Endothelial cell of umbilical vein (primary cell): ENCODE data around the gene GCNA. TPM values are rescaled to one million over a fixed set of nuclear protein-coding genes. Genes with fewer than 3 reads are reported as not detected.

Experiments used
- BruUV-seq: library from RNA; stranded (reverse); fragments of 400-500 nt; replicated peaks from 2 replicates; lab custom pipeline; 2021; lab: Mats Ljungman, UMichigan
- CTCF ChIA-PET: fragments of 300-600, 350-600 bp; sonication (Branson Sonifier 250); formaldehyde crosslinking; loops from one replicate; lab custom pipeline; 2021; ENCODE audit warnings: antibody characterized with exemption, inconsistent platforms; lab: Charles Lee
- POLR2A ChIA-PET: fragments of 300-600, 350-600 bp; sonication (Branson Sonifier 250); formaldehyde crosslinking; loops from one replicate; lab custom pipeline; 2021; ENCODE audit warnings: antibody characterized with exemption, inconsistent platforms; lab: Charles Lee
- DNase-seq: peaks from one replicate; pipeline ENCODE4 v3.0.0-alpha.2; 2011; ENCODE audit warnings: low read depth, low spot score
- FAIRE-seq: peaks from 2 replicates; lab custom pipeline; 2011; peaks lifted over from hg19 to GRCh38; lab: Jason Lieb, UNC
- H2AFZ ChIP-seq: 2 replicates; pipeline ENCODE4 v1.6.0; 2012; ENCODE audit warnings: low read depth, low read length, control low read depth, inconsistent platforms
- H3K27ac ChIP-seq: 2 replicates; pipeline ENCODE4 v1.5.1; 2011; ENCODE audit warnings: low read depth, mild to moderate bottlenecking, control low read depth, low read length, moderate library complexity; ENCODE audit not compliant: insufficient read depth
- H3K27me3 ChIP-seq, 2 experiments: 2 replicates each; pipeline versions ENCODE4 v1.6.0 to v1.6.1; 2011; ENCODE audit warnings: low read length in 2 of 2, mixed read lengths in 1 of 2; ENCODE audit not compliant: control insufficient read depth in 2 of 2, insufficient read depth in 2 of 2
- H3K36me3 ChIP-seq, 2 experiments: 2 replicates in 1 of 2; 3 replicates in 1 of 2; pipeline ENCODE4 v1.5.1; 2011; ENCODE audit warnings: low read length in 2 of 2, mild to moderate bottlenecking in 1 of 2, moderate library complexity in 1 of 2; ENCODE audit not compliant: control insufficient read depth in 2 of 2, insufficient read depth in 2 of 2; ENCODE audit errors: extremely low read depth in 1 of 2
- H3K4me1 ChIP-seq: 3 replicates; pipeline ENCODE4 v1.5.1; 2011; ENCODE audit warnings: mild to moderate bottlenecking, low read length; ENCODE audit not compliant: control insufficient read depth, insufficient read depth; ENCODE audit errors: extremely low read depth
- H3K4me2 ChIP-seq: 2 replicates; pipeline ENCODE4 v1.6.1; 2011; ENCODE audit warnings: low read length, control low read depth, mixed read lengths; ENCODE audit not compliant: insufficient read depth
- H3K4me3 ChIP-seq, 3 experiments: fragments of 200-600 bp in 1 of 3; sonication (generic), shearing (Covaris generic) in 1 of 3; replicated peaks in 1 of 3; 2 replicates each; pipeline ENCODE4 v1.5.1; 2011 to 2016; ENCODE audit warnings: control low read depth in 3 of 3, low read length in 3 of 3, mild to moderate bottlenecking in 2 of 3, inconsistent platforms in 1 of 3, low read depth in 1 of 3, moderate library complexity in 1 of 3; ENCODE audit not compliant: insufficient read depth in 1 of 3
- H3K79me2 ChIP-seq: 2 replicates; pipeline ENCODE4 v1.6.0; 2012; ENCODE audit warnings: low read length, inconsistent platforms; ENCODE audit not compliant: control insufficient read depth, insufficient read depth
- H3K9ac ChIP-seq: replicated peaks from 2 replicates; pipeline ENCODE3; 2011; ENCODE audit warnings: low read length, control low read depth; ENCODE audit not compliant: insufficient read depth; ENCODE audit errors: extremely low read depth
- H3K9me1 ChIP-seq: replicated peaks from 3 replicates; pipeline ENCODE4 v1.6.0; 2011; ENCODE audit warnings: mild to moderate bottlenecking, low read length; ENCODE audit not compliant: control insufficient read depth, insufficient read depth; ENCODE audit errors: extremely low read depth
- H3K9me3 ChIP-seq: replicated peaks from 2 replicates; pipeline ENCODE4 v1.5.1; 2012; ENCODE audit warnings: low read length, inconsistent platforms; ENCODE audit not compliant: control insufficient read depth, insufficient read depth
- H4K20me1 ChIP-seq: replicated peaks from 2 replicates; pipeline ENCODE3; 2011; ENCODE audit warnings: mild to moderate bottlenecking, low read length; ENCODE audit not compliant: control insufficient read depth, insufficient read depth; ENCODE audit errors: extremely low read depth
- EZH2 ChIP-seq: IDR thresholded peaks from 2 replicates; pipeline ENCODE4 v1.6.1; 2012; ENCODE audit warnings: borderline replicate concordance, low read depth, mild to moderate bottlenecking, moderate library complexity, low read length, inconsistent platforms; ENCODE audit not compliant: severe bottlenecking
- FOS ChIP-seq: IDR thresholded peaks from 2 replicates; pipeline ENCODE4 v1.6.1; 2011; ENCODE audit warnings: mild to moderate bottlenecking, low read length, moderate library complexity, borderline replicate concordance; ENCODE audit not compliant: insufficient read depth
- GATA2 ChIP-seq: IDR thresholded peaks from 2 replicates; pipeline ENCODE4 v1.7.0; 2011; ENCODE audit warnings: low read depth, mild to moderate bottlenecking, moderate library complexity, mixed read lengths, low read length; ENCODE audit not compliant: insufficient read length, insufficient read depth
- JUN ChIP-seq: IDR thresholded peaks from 2 replicates; pipeline ENCODE4 v1.6.1; 2011; ENCODE audit warnings: borderline replicate concordance, low read depth; ENCODE audit not compliant: insufficient read length, insufficient read depth
- MAX ChIP-seq: IDR thresholded peaks from 2 replicates; pipeline ENCODE4 v1.6.1; 2011; ENCODE audit not compliant: insufficient read depth, insufficient read length
- MYC ChIP-seq: IDR thresholded peaks from one replicate; pipeline ENCODE4 v1.6.1; 2011; ENCODE audit warnings: mild to moderate bottlenecking, low read depth, low read length
- POLR2A ChIP-seq: IDR thresholded peaks from 2 replicates; pipeline ENCODE4 v1.6.1; 2012; ENCODE audit warnings: low read depth, mild to moderate bottlenecking, control low read depth, low read length
- POLR2AphosphoS5 ChIP-seq: IDR thresholded peaks from 2 replicates; pipeline ENCODE4 v1.6.1; 2012; ENCODE audit warnings: low read depth, mild to moderate bottlenecking, control low read depth, low read length, moderate library complexity; ENCODE audit not compliant: insufficient read depth
- dilution Hi-C: fragments of 300-500 bp; cut with MboI; formaldehyde crosslinking; loops from one replicate; pipeline ENCODE4 v1.15.0; 2019; ENCODE audit warnings: low sequenced_read_pairs; ENCODE audit not compliant: extremely low pct_ligation_motif_present
- intact Hi-C: fragments of 100-400 bp; cut with micrococcal nuclease; formaldehyde crosslinking; loops from one replicate; pipeline ENCODE4 v1.10.0; 2022
- polyA plus RNA-seq, 4 experiments: library from polyadenylated mRNA; depleted of rRNA in 3 of 4; stranded (reverse) in 3 of 4; unstranded in 1 of 4; fragments of >200 nt; gene quantifications; 2 replicates each; pipeline versions ENCODE4 v1.2.1 to v1.2.3, GENCODE V29; 2011 to 2012; ENCODE audit warnings: missing spikeins in 1 of 4
- total RNA-seq: library from RNA; stranded (reverse); gene quantifications from 2 replicates; pipeline ENCODE4 v1.2.3, GENCODE V29; 2021
- TF ChIP-seq, protein P1 (sequence below), 2 donors: IDR thresholded peaks; 1 replicate in 1 of 2; 2 replicates in 1 of 2; pipeline ENCODE4 v1.5.1; 2011; ENCODE audit warnings: low read length in 2 of 2, mild to moderate bottlenecking in 2 of 2, moderate library complexity in 2 of 2, control low read depth in 1 of 2, inconsistent platforms in 1 of 2, low read depth in 1 of 2; ENCODE audit not compliant: insufficient read depth in 1 of 2; ENCODE audit errors: extremely low read depth in 1 of 2

The GCNA gene
- total and polyA plus RNA-seq, 2 donors (not counting 3 experiments of a cell fraction or from before 2014, with no cell fraction given), result 1.0 to 4.0 TPM

DNA sequence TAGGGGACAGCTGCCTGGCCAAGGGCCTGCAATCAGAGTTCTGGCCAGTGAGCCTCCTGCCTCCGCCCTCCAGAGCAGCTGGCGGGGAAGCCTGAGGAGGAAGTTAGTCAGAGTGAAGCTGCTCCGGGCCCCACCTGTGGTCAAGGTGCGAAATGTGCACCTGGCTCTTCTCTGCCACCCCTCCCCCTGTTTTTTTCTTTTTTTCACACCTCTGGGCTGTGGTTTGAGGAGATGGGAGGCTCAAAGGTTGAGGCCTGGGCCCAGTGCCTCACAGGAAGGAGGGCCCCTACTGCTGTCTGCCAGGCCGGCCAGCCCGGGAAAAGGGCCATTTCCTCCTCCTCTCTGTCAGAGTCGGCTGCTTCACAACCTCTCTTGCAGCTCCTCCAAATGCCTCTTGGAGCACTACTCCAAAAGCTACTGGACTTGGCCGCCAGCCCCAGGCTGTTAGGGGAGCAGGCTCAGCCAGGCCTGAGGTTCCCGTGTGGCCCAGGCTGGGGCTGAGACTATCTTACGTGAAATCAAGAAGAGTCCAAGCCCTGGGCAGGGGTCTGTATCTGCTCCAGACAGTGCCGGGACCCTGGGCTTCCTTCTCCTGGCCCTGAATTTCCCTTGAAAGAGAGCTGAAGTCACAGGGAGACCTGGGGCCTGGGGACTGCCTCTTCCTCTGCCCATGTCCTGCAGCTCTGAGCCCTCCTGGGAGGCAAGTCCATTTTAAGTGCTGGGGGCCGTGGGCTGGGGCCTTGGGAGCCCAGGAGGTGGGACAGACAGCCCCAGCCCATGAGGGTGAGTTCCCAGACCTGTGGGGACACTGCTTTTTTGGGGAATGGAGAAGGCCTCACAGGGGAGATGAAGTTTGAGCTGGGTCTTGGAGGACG, 44.6 kb downstream of the GCNA start:
- intact Hi-C loops (loop anchor here (1.0 kb wide), 1 partner anchor 15 kb away; no protein-coding TSS in a partner anchor), dilution Hi-C loops (no loop called here)
- Histone ChIP-seq H3K79me2 (no peaks in the 10 kb centered on the region), H3K4me3 (no peak overlapping the region), H4K20me1 (no peaks in the 10 kb centered on the region), H3K4me1 (peaks cover 11% of the 10 kb centered on the region), H3K9me3 (no peaks in the 10 kb centered on the region), H3K9ac (peak overlapping the region; percentile 49), H3K9me1 (no peaks in the 10 kb centered on the region), H3K27me3 (no peaks in the 10 kb centered on the region), H3K4me2 (no peak overlapping the region), H2AFZ (peak overlapping the region; percentile 52), H3K27ac (peak overlapping the region; percentile 75), H3K36me3 (no peaks in the 10 kb centered on the region)
- DNase-seq (peak; percentile 67), FAIRE-seq (peak; percentile 89)
- ChIA-PET POLR2A (interaction anchor here (1.0 kb wide), 1 partner anchor 24 kb away, joined by 3 read pairs; no protein-coding TSS in a partner anchor), CTCF (interaction anchor here (0.7 to 2.1 kb wide), 10 partner anchors 9 to 34 kb away, joined by 3 to 16 read pairs (median 4); no protein-coding TSS in a partner anchor)
- TF ChIP-seq, protein P1, sequence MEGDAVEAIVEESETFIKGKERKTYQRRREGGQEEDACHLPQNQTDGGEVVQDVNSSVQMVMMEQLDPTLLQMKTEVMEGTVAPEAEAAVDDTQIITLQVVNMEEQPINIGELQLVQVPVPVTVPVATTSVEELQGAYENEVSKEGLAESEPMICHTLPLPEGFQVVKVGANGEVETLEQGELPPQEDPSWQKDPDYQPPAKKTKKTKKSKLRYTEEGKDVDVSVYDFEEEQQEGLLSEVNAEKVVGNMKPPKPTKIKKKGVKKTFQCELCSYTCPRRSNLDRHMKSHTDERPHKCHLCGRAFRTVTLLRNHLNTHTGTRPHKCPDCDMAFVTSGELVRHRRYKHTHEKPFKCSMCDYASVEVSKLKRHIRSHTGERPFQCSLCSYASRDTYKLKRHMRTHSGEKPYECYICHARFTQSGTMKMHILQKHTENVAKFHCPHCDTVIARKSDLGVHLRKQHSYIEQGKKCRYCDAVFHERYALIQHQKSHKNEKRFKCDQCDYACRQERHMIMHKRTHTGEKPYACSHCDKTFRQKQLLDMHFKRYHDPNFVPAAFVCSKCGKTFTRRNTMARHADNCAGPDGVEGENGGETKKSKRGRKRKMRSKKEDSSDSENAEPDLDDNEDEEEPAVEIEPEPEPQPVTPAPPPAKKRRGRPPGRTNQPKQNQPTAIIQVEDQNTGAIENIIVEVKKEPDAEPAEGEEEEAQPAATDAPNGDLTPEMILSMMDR (IDR thresholded peaks at IDR 0.05; ENCODE audit: extremely low read depth in 1 of 2, insufficient read depth in 1 of 2, low read depth in 1 of 2, low read length in 2 of 2), result peak; percentile 15 to 36
- TF ChIP-seq POLR2AphosphoS5, result no peak
- no TSS peak for BruUV-seq

DNA sequence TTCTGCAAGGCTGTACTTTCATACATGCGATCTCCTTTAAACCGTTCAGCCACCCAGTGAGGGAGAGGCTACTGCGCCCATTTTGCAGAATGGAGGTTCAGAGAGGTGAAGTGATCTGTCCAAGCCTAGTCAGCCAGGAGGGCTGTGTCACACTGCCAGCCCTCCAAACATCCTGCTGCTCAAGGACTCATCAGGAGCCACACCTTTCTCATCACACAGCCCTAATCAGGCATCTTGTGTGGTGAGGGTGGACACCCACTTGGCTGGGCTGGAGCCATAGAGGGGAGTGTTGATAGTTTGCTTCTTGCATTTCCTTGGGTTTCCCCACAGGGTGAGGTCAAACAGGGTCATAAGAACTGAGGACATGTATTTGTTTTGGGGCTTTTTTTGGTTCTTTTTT, 45.5 kb downstream of the GCNA start:
- no peak for TF ChIP-seq FOS
- no peak for TF ChIP-seq EZH2
- no peak for TF ChIP-seq POLR2AphosphoS5
- TF ChIP-seq JUN, result no peak
- TF ChIP-seq MAX, result no peak
- TF ChIP-seq GATA2, result no peak
- TF ChIP-seq, protein P1 (IDR thresholded peaks at IDR 0.05; ENCODE audit: extremely low read depth in 1 of 2, insufficient read depth in 1 of 2, low read depth in 1 of 2, low read length in 2 of 2), result no peak
- no peak for TF ChIP-seq POLR2A
- no peak for TF ChIP-seq MYC
- Histone ChIP-seq H3K4me3 (no peak overlapping the region), H3K4me1 (peaks cover 11% of the 10 kb centered on the region), H3K79me2 (no peaks in the 10 kb centered on the region), H3K27me3 (no peaks in the 10 kb centered on the region), H3K9me3 (no peaks in the 10 kb centered on the region), H3K9me1 (no peaks in the 10 kb centered on the region), H3K36me3 (no peaks in the 10 kb centered on the region), H3K27ac (no peak overlapping the region), H3K9ac (no peak overlapping the region), H2AFZ (no peak overlapping the region), H4K20me1 (no peaks in the 10 kb centered on the region), H3K4me2 (no peak overlapping the region)
- DNase-seq (no peak), FAIRE-seq (no peak)
- ChIA-PET POLR2A (no interaction called here), CTCF (interaction anchor here (2.0 kb wide), 1 partner anchor 28 kb away, joined by 16 read pairs; no protein-coding TSS in a partner anchor)
- dilution Hi-C loops, result no loop called here
- intact Hi-C loops, result no loop called here
- no TSS peak for BruUV-seq
